Activated T-helper 9 cell treated with anti-CD3 and anti-CD28 coated beads, Interleukin-2, amount 50 U/mL, for 16 hours (primary cell): ENCODE results near the gene BEGAIN.

ENCODE experiments used
- DNase-seq: peaks from one replicate; pipeline ENCODE4 v3.0.0-alpha.2; 2020; ENCODE audit warnings: low read depth

BEGAIN gene

GRCh38 chr14:100581228-100582145, 5.7 kb downstream of the BEGAIN start:
- no peak for DNase-seq

GRCh38 chr14:100580316-100581227, 6.6 kb downstream of the BEGAIN start:
- DNase-seq: no peak

GRCh38 chr14:100578552-100578951, 8.7 kb downstream of the BEGAIN start:
- DNase-seq: no peak

GRCh38 chr14:100577986-100578431, 9.2 kb downstream of the BEGAIN start:
- DNase-seq: no peak

- no peak for DNase-seq
Measured at GRCh38 chr14:100577321-100577985, 9.8 kb downstream of the BEGAIN start.

- DNase-seq: no peak
Measured at GRCh38 chr14:100576091-100577085, 10.8 kb downstream of the BEGAIN start.

GRCh38 chr14:100575266-100575995, 11.8 kb downstream of the BEGAIN start:
- no peak for DNase-seq

- no peak for DNase-seq
Measured at GRCh38 chr14:100574642-100575031, 12.6 kb downstream of the BEGAIN start.

GRCh38 chr14:100573757-100574641, 13.2 kb downstream of the BEGAIN start:
- DNase-seq: no peak

- no peak for DNase-seq
Measured at GRCh38 chr14:100573002-100573756, 14.0 kb downstream of the BEGAIN start.

GRCh38 chr14:100572543-100572942, 14.7 kb downstream of the BEGAIN start:
- DNase-seq: no peak

- no peak for DNase-seq
Measured at GRCh38 chr14:100571837-100572236, 15.4 kb downstream of the BEGAIN start.

- no peak for DNase-seq
Measured at GRCh38 chr14:100570726-100571454, 16.3 kb downstream of the BEGAIN start.

GRCh38 chr14:100569734-100570286, 17.4 kb downstream of the BEGAIN start:
- no peak for DNase-seq

GRCh38 chr14:100568998-100569733, 18.1 kb downstream of the BEGAIN start:
- no peak for DNase-seq

GRCh38 chr14:100568164-100568997, 18.8 kb downstream of the BEGAIN start:
- no peak for DNase-seq
